ENCODE measurements around the gene HK3. TPM values are rescaled to one million over a fixed set of nuclear protein-coding genes. Genes with fewer than 3 reads are reported as not detected.

Gene HK3
- total and polyA plus RNA-seq, 2 of the 8 experiments (the other 6 are each of a cell fraction or from before 2014, with no cell fraction given): not detected

DNA sequence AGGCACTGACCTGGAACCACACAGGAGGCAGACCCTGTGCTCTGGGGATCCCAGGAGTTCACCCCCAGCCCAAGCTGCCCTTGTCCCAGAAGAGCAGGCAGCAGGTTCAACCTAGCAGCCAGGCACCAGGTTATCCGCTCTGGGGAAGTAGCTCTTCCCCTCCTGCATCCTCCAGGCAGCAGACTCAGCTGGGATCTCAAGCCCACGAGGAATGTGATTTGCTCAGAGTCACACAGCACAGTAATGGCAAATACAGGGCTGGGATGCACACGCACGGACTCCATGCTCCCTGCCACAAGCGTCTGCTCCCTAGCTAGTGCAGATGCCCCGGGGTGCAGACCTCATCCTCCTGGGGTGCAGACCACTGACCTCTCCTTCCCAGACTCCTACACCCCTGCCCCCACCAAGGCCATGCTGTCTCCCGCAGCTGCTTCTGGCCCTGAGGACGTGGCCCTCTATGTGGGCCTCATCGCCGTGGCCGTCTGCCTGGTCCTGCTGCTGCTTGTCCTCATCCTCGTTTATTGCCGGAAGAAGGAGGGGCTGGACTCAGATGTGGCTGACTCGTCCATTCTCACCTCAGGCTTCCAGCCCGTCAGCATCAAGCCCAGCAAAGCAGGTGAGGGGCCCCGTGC, 25.5 kb downstream of the HK3 start:
- no peaks in the 10 kb centered on the region for H3K79me2 ChIP-seq (ENCODE audit: control insufficient read depth in 1 of 2, insufficient read depth in 2 of 2, low read length in 2 of 2)
- no peak overlapping the region for H4K5ac ChIP-seq (ENCODE audit: insufficient read length, low read depth, low read length)
- H2BK120ac ChIP-seq (replicated peaks; ENCODE audit: low read depth, low read length): no peak overlapping the region
- no peak for FAIRE-seq
- H2BK20ac ChIP-seq (ENCODE audit: low read length): no peak overlapping the region
- 0 out of 2 replicates have a peak overlapping the region, but pooled peaks have one; percentile 61 for H2BK15ac ChIP-seq (ENCODE audit: low read length)
- H4K8ac ChIP-seq (ENCODE audit: extremely low read depth, insufficient read depth, low read length): no peak overlapping the region
- no peaks in the 10 kb centered on the region for H3K23me2 ChIP-seq (ENCODE audit: low read depth, low read length)
- no peak overlapping the region for H3K4me2 ChIP-seq (ENCODE audit: insufficient read depth in 1 of 2, low read depth in 2 of 2, low read length in 2 of 2)
- no peak overlapping the region for H3K9ac ChIP-seq (replicated peaks in 1 of 4; ENCODE audit: extremely low read depth in 1 of 4, low read depth in 3 of 4, low read length in 3 of 4)
- no peak overlapping the region for H3K18ac ChIP-seq (ENCODE audit: extremely low read depth, low read length)
- POLR2A ChIA-PET (ENCODE audit: partially characterized antibody): no interaction called here
- no peak overlapping the region for H2BK12ac ChIP-seq (ENCODE audit: low read depth, low read length)
- H3K56ac ChIP-seq (replicated peaks; ENCODE audit: insufficient read length, low read depth, low read length): no peak overlapping the region
- H3K27ac ChIP-seq (ENCODE audit: low read depth, low read length): no peak overlapping the region
- no peaks in the 10 kb centered on the region for H3K9me3 ChIP-seq (ENCODE audit: insufficient read depth in 2 of 2, low read depth in 1 of 2, low read length in 1 of 2)
- no peak for DNase-seq (ENCODE audit: low read depth in 1 of 2, low spot score in 2 of 2)
- no peaks in the 10 kb centered on the region for H3K79me1 ChIP-seq (ENCODE audit: low read depth, low read length)
- TF ChIP-seq RXRA (IDR thresholded peaks at IDR 0.05; ENCODE audit: insufficient read depth, low read depth, low read length) (no peak), TCF12 (IDR thresholded peaks at IDR 0.05; ENCODE audit: low read depth, low read length) (no peak), EGR1 (IDR thresholded peaks at IDR 0.05; ENCODE audit: borderline replicate concordance, low read depth, low read length) (no peak)
- peaks cover 0 to 6% (median 1%) of the 10 kb centered on the region in 4 experiments; a peak in 4 of 7 replicates for H3K4me1 ChIP-seq (replicated peaks in 1 of 4; ENCODE audit: control insufficient read depth in 3 of 4, insufficient read depth in 4 of 4, low read length in 3 of 4)
- CTCF ChIA-PET (ENCODE audit: partially characterized antibody): interaction anchor here (0.8 to 7.2 kb wide), 11 partner anchors 9 to 213 kb away, joined by 3 to 32 read pairs (median 3); no protein-coding TSS in a partner anchor
- WGBS, 2 experiments (ENCODE audit: extremely low coverage in 1 of 2, insufficient coverage in 1 of 2, insufficient read length in 1 of 2, insufficient replicate concordance in 2 of 2, low coverage in 1 of 2, low lambda C conversion rate in 2 of 2, missing lambda C conversion rate in 1 of 2): 89% methylated on average over 14 of the region's 16 CpGs; no CpG with 5 or more reads in 1 of the 2 experiments
- no peak overlapping the region for H3K23ac ChIP-seq (ENCODE audit: insufficient read length)
- H3K4me3 ChIP-seq (ENCODE audit: extremely low read depth in 1 of 4, insufficient read depth in 2 of 4, low read depth in 3 of 4, low read length in 4 of 4): no peak overlapping the region
- no peaks in the 10 kb centered on the region for H3K36me3 ChIP-seq (ENCODE audit: control insufficient read depth in 2 of 4, insufficient read depth in 4 of 4, low read length in 3 of 4)
- no peaks in the 10 kb centered on the region for H4K20me1 ChIP-seq (replicated peaks in 1 of 2; ENCODE audit: control insufficient read depth in 1 of 2, insufficient read depth in 2 of 2, low read length in 2 of 2)
- no peak overlapping the region for H2AFZ ChIP-seq (ENCODE audit: low read length)
- no peak overlapping the region for H2AK5ac ChIP-seq (ENCODE audit: low read depth, low read length)
- no peak overlapping the region for H3K4ac ChIP-seq (replicated peaks; ENCODE audit: insufficient read length, low read depth, low read length)
- H3K27me3 ChIP-seq (replicated peaks in 1 of 4; ENCODE audit: control insufficient read depth in 3 of 4, extremely low read depth in 1 of 4, insufficient read depth in 3 of 4, low read length in 3 of 4): no peaks in the 10 kb centered on the region
- no peak overlapping the region for H3K14ac ChIP-seq (ENCODE audit: insufficient read length)
- H4K91ac ChIP-seq (replicated peaks; ENCODE audit: insufficient read length, low read length): no peak overlapping the region
- H2BK5ac ChIP-seq (ENCODE audit: low read depth, low read length): no peak overlapping the region; the same call in 1 of the 2 replicates

Data from H1 (cell line).